Activated naive CD8-positive, alpha-beta T cell treated with anti-CD3 and anti-CD28 coated beads for 36 hours (primary cell): ENCODE data around the gene MAGI1. TPM values are rescaled to one million over a fixed set of nuclear protein-coding genes. Genes with fewer than 3 reads are reported as not detected.
"Not testable (repeated sequence)": the region's sequence is repeated elsewhere in the genome, so short reads cannot be mapped to it uniquely, and the experiment has no call there.

Source experiments
- DNase-seq: peaks from one replicate; pipeline ENCODE4 v3.0.0; 2021
- H3K27ac Mint-ChIP-seq: one replicate; pipeline ENCODE4 v1.8.0; 2022; ENCODE audit warnings: mild to moderate bottlenecking, moderate library complexity, mixed read lengths
- H3K27me3 Mint-ChIP-seq: one replicate; pipeline ENCODE4 v1.8.0; 2022; ENCODE audit warnings: mild to moderate bottlenecking, mixed read lengths
- H3K36me3 Mint-ChIP-seq: one replicate; pipeline ENCODE4 v1.8.0; 2021; ENCODE audit warnings: mild to moderate bottlenecking, mixed read lengths
- H3K4me1 Mint-ChIP-seq: one replicate; pipeline ENCODE4 v1.8.0; 2021; ENCODE audit warnings: mixed read lengths
- H3K4me3 Mint-ChIP-seq: one replicate; pipeline ENCODE4 v1.8.0; 2022; ENCODE audit warnings: mild to moderate bottlenecking, moderate library complexity, mixed read lengths
- H3K9me3 Mint-ChIP-seq: one replicate; pipeline ENCODE4 v1.8.0; 2022; ENCODE audit warnings: mixed read lengths
- total RNA-seq, 2 experiments: library from RNA; stranded (reverse); gene quantifications; one replicate each; pipeline ENCODE4 v1.2.3, GENCODE V29; 2021

MAGI1 gene
- total RNA-seq, 2 experiments from 2014 or later: 0.12 to 0.16 TPM

GRCh38 chr3:65628978-65629377 lies 409.7 kb downstream of the MAGI1 start:
- Mint-ChIP-seq H3K27me3 (no peaks in the 10 kb centered on the region), H3K27ac (no peak overlapping the region), H3K9me3 (peaks cover 1% of the 10 kb centered on the region), H3K4me3 (no peak overlapping the region), H3K36me3 (no peaks in the 10 kb centered on the region), H3K4me1 (no peaks in the 10 kb centered on the region)
- no peak for DNase-seq

GRCh38 chr3:65627062-65627461 lies 411.7 kb downstream of the MAGI1 start:
- Mint-ChIP-seq H3K4me1 (no peaks in the 10 kb centered on the region), H3K9me3 (peaks cover 1% of the 10 kb centered on the region), H3K36me3 (no peaks in the 10 kb centered on the region), H3K4me3 (no peak overlapping the region), H3K27me3 (no peaks in the 10 kb centered on the region), H3K27ac (no peak overlapping the region)
- DNase-seq: no peak

GRCh38 chr3:65625305-65625704 lies 413.4 kb downstream of the MAGI1 start:
- no peak overlapping the region for H3K27ac Mint-ChIP-seq

GRCh38 chr3:65623362-65623761 lies 415.4 kb downstream of the MAGI1 start:
- no peaks in the 10 kb centered on the region for H3K36me3 Mint-ChIP-seq
- DNase-seq: no peak
- no peak overlapping the region for H3K4me3 Mint-ChIP-seq
- no peaks in the 10 kb centered on the region for H3K4me1 Mint-ChIP-seq
- peaks cover 1% of the 10 kb centered on the region for H3K9me3 Mint-ChIP-seq
- H3K27me3 Mint-ChIP-seq: no peaks in the 10 kb centered on the region
- H3K27ac Mint-ChIP-seq: no peak overlapping the region

More at GRCh38 chr3:65625305-65625704, 413.4 kb downstream of the MAGI1 start:
- H3K4me3 Mint-ChIP-seq: no peak overlapping the region
- H3K9me3 Mint-ChIP-seq: peaks cover 1% of the 10 kb centered on the region
- no peaks in the 10 kb centered on the region for H3K36me3 Mint-ChIP-seq
- DNase-seq: no peak
- H3K27me3 Mint-ChIP-seq: no peaks in the 10 kb centered on the region
- H3K4me1 Mint-ChIP-seq: no peaks in the 10 kb centered on the region

GRCh38 chr3:65619888-65620287 lies 418.8 kb downstream of the MAGI1 start:
- H3K4me3 Mint-ChIP-seq: no peak overlapping the region
- peaks cover 1% of the 10 kb centered on the region for H3K9me3 Mint-ChIP-seq
- H3K36me3 Mint-ChIP-seq: no peaks in the 10 kb centered on the region
- no peak for DNase-seq
- no peaks in the 10 kb centered on the region for H3K4me1 Mint-ChIP-seq
- no peak overlapping the region for H3K27ac Mint-ChIP-seq
- H3K27me3 Mint-ChIP-seq: no peaks in the 10 kb centered on the region

GRCh38 chr3:65619451-65619881 lies 419.3 kb downstream of the MAGI1 start:
- no peak overlapping the region for H3K27ac Mint-ChIP-seq
- H3K36me3 Mint-ChIP-seq: no peaks in the 10 kb centered on the region
- H3K4me3 Mint-ChIP-seq: no peak overlapping the region
- H3K27me3 Mint-ChIP-seq: no peaks in the 10 kb centered on the region
- H3K9me3 Mint-ChIP-seq: peaks cover 1% of the 10 kb centered on the region
- no peaks in the 10 kb centered on the region for H3K4me1 Mint-ChIP-seq
- no peak for DNase-seq

- H3K27ac Mint-ChIP-seq: no peak overlapping the region
- no peak for DNase-seq
- no peaks in the 10 kb centered on the region for H3K9me3 Mint-ChIP-seq
- H3K4me1 Mint-ChIP-seq: no peaks in the 10 kb centered on the region
- no peaks in the 10 kb centered on the region for H3K27me3 Mint-ChIP-seq
- H3K4me3 Mint-ChIP-seq: no peak overlapping the region
- no peaks in the 10 kb centered on the region for H3K36me3 Mint-ChIP-seq
These were observed 420.1 kb downstream of the MAGI1 start for GRCh38 chr3:65618599-65618998.

GRCh38 chr3:65617787-65618186 lies 420.9 kb downstream of the MAGI1 start:
- Mint-ChIP-seq H3K9me3 (no peaks in the 10 kb centered on the region), H3K27me3 (no peaks in the 10 kb centered on the region), H3K4me1 (no peaks in the 10 kb centered on the region), H3K36me3 (no peaks in the 10 kb centered on the region), H3K27ac (no peak overlapping the region), H3K4me3 (no peak overlapping the region)
- DNase-seq: no peak

- no peaks in the 10 kb centered on the region for H3K27me3 Mint-ChIP-seq
- H3K4me1 Mint-ChIP-seq: no peaks in the 10 kb centered on the region
- H3K27ac Mint-ChIP-seq: no peak overlapping the region
These were observed 421.5 kb downstream of the MAGI1 start for GRCh38 chr3:65617209-65617608.

GRCh38 chr3:65616563-65616962 lies 422.2 kb downstream of the MAGI1 start:
- no peak overlapping the region for H3K4me3 Mint-ChIP-seq
- H3K4me1 Mint-ChIP-seq: no peaks in the 10 kb centered on the region
- no peaks in the 10 kb centered on the region for H3K36me3 Mint-ChIP-seq
- no peak for DNase-seq
- H3K9me3 Mint-ChIP-seq: no peaks in the 10 kb centered on the region
- H3K27ac Mint-ChIP-seq: no peak overlapping the region
- no peaks in the 10 kb centered on the region for H3K27me3 Mint-ChIP-seq

More at GRCh38 chr3:65617209-65617608, 421.5 kb downstream of the MAGI1 start:
- no peak for DNase-seq
- no peaks in the 10 kb centered on the region for H3K9me3 Mint-ChIP-seq
- H3K36me3 Mint-ChIP-seq: no peaks in the 10 kb centered on the region
- H3K4me3 Mint-ChIP-seq: no peak overlapping the region

- H3K27me3 Mint-ChIP-seq: no peaks in the 10 kb centered on the region
- no peaks in the 10 kb centered on the region for H3K9me3 Mint-ChIP-seq
- no peaks in the 10 kb centered on the region for H3K4me1 Mint-ChIP-seq
- DNase-seq: no peak
- H3K4me3 Mint-ChIP-seq: no peak overlapping the region
- H3K36me3 Mint-ChIP-seq: no peaks in the 10 kb centered on the region
- H3K27ac Mint-ChIP-seq: no peak overlapping the region
These were observed 423.4 kb downstream of the MAGI1 start for GRCh38 chr3:65615329-65615728.

GRCh38 chr3:65614585-65614984 lies 424.1 kb downstream of the MAGI1 start:
- Mint-ChIP-seq H3K27ac (no peak overlapping the region), H3K36me3 (no peaks in the 10 kb centered on the region), H3K27me3 (no peaks in the 10 kb centered on the region), H3K4me3 (no peak overlapping the region), H3K4me1 (no peaks in the 10 kb centered on the region), H3K9me3 (no peaks in the 10 kb centered on the region)
- DNase-seq: no peak

- not testable (repeated sequence) for H3K27me3 Mint-ChIP-seq, H3K4me3 Mint-ChIP-seq, H3K36me3 Mint-ChIP-seq, DNase-seq, H3K9me3 Mint-ChIP-seq, H3K4me1 Mint-ChIP-seq, H3K27ac Mint-ChIP-seq
These were observed 430.7 kb downstream of the MAGI1 start for GRCh38 chr3:65607965-65608460.

GRCh38 chr3:65607101-65607500 lies 431.6 kb downstream of the MAGI1 start:
- no peaks in the 10 kb centered on the region for H3K4me1 Mint-ChIP-seq
- no peak for DNase-seq
- H3K36me3 Mint-ChIP-seq: no peaks in the 10 kb centered on the region
- no peak overlapping the region for H3K4me3 Mint-ChIP-seq
- H3K9me3 Mint-ChIP-seq: no peaks in the 10 kb centered on the region
- H3K27me3 Mint-ChIP-seq: no peaks in the 10 kb centered on the region
- no peak overlapping the region for H3K27ac Mint-ChIP-seq

- no peaks in the 10 kb centered on the region for H3K4me1 Mint-ChIP-seq
- no peak overlapping the region for H3K27ac Mint-ChIP-seq
- H3K9me3 Mint-ChIP-seq: no peaks in the 10 kb centered on the region
These were observed 432.8 kb downstream of the MAGI1 start for GRCh38 chr3:65605876-65606432.

GRCh38 chr3:65604863-65605526 lies 433.7 kb downstream of the MAGI1 start:
- H3K27me3 Mint-ChIP-seq: no peaks in the 10 kb centered on the region
- H3K4me1 Mint-ChIP-seq: no peaks in the 10 kb centered on the region
- no peaks in the 10 kb centered on the region for H3K36me3 Mint-ChIP-seq
- H3K9me3 Mint-ChIP-seq: no peaks in the 10 kb centered on the region
- no peak for DNase-seq
- no peak overlapping the region for H3K4me3 Mint-ChIP-seq
- H3K27ac Mint-ChIP-seq: no peak overlapping the region

More at GRCh38 chr3:65605876-65606432, 432.8 kb downstream of the MAGI1 start:
- DNase-seq: no peak
- Mint-ChIP-seq H3K27me3 (no peaks in the 10 kb centered on the region), H3K4me3 (no peak overlapping the region), H3K36me3 (no peaks in the 10 kb centered on the region)
